GM08714 (cell line): ENCODE measurements around the gene STX8.

Source experiments
- H3K4me3 ChIP-seq: fragments of 200-500 bp; sonication (Bioruptor generic); 2 replicates; pipeline ENCODE4 v1.5.1; 2014; ENCODE audit warnings: mild to moderate bottlenecking, low read length, inconsistent platforms
- ZNF274 ChIP-seq: IDR thresholded peaks from 2 replicates; pipeline ENCODE4 v1.6.1; 2012; ENCODE audit warnings: mild to moderate bottlenecking, low read depth, low read length

STX8 gene

GRCh38 chr17:9321890-9322289 is 253.7 kb downstream of the STX8 start:
- TF ChIP-seq ZNF274: no peak

GRCh38 chr17:9315360-9315759 is 260.3 kb downstream of the STX8 start:
- no peak overlapping the region for H3K4me3 ChIP-seq
- no peak for TF ChIP-seq ZNF274

More at GRCh38 chr17:9321890-9322289, 253.7 kb downstream of the STX8 start:
- H3K4me3 ChIP-seq: no peak overlapping the region

- H3K4me3 ChIP-seq: no peak overlapping the region
- TF ChIP-seq ZNF274: no peak
Observed at GRCh38 chr17:9313346-9313745, 262.3 kb downstream of the STX8 start.

GRCh38 chr17:9309216-9309615 is 266.4 kb downstream of the STX8 start:
- no peak overlapping the region for H3K4me3 ChIP-seq
- TF ChIP-seq ZNF274: no peak

- TF ChIP-seq ZNF274: no peak
Observed at GRCh38 chr17:9308069-9308468, 267.6 kb downstream of the STX8 start.

GRCh38 chr17:9307313-9307998 is 268.2 kb downstream of the STX8 start:
- H3K4me3 ChIP-seq: no peak overlapping the region
- TF ChIP-seq ZNF274: no peak

More at GRCh38 chr17:9308069-9308468, 267.6 kb downstream of the STX8 start:
- H3K4me3 ChIP-seq: no peak overlapping the region

GRCh38 chr17:9306086-9306485 is 269.5 kb downstream of the STX8 start:
- no peak for TF ChIP-seq ZNF274
- H3K4me3 ChIP-seq: no peak overlapping the region

GRCh38 chr17:9299695-9300094 is 275.9 kb downstream of the STX8 start:
- TF ChIP-seq ZNF274: no peak
- no peak overlapping the region for H3K4me3 ChIP-seq

GRCh38 chr17:9298776-9299295 is 276.8 kb downstream of the STX8 start:
- no peak for TF ChIP-seq ZNF274
- H3K4me3 ChIP-seq: no peak overlapping the region

GRCh38 chr17:9298135-9298534 is 277.5 kb downstream of the STX8 start:
- TF ChIP-seq ZNF274: no peak
- no peak overlapping the region for H3K4me3 ChIP-seq

- TF ChIP-seq ZNF274: no peak
- H3K4me3 ChIP-seq: no peak overlapping the region
Observed at GRCh38 chr17:9294661-9295210, 280.9 kb downstream of the STX8 start.

GRCh38 chr17:9292561-9292941 is 283.1 kb downstream of the STX8 start:
- TF ChIP-seq ZNF274: no peak
- no peak overlapping the region for H3K4me3 ChIP-seq

- TF ChIP-seq ZNF274: no peak
- H3K4me3 ChIP-seq: no peak overlapping the region
Observed at GRCh38 chr17:9291912-9292560, 283.6 kb downstream of the STX8 start.

- TF ChIP-seq ZNF274: no peak
- H3K4me3 ChIP-seq: peak overlapping the region; percentile 28; the same call in 1 of the 2 replicates
Observed at GRCh38 chr17:9290226-9290613, 285.4 kb downstream of the STX8 start.

GRCh38 chr17:9287306-9287705 is 288.3 kb downstream of the STX8 start:
- no peak overlapping the region for H3K4me3 ChIP-seq
- TF ChIP-seq ZNF274: no peak

GRCh38 chr17:9286434-9286833 is 289.2 kb downstream of the STX8 start:
- no peak for TF ChIP-seq ZNF274
- no peak overlapping the region for H3K4me3 ChIP-seq
